Prostate gland (tissue), 2 donors: Measurements from ENCODE around the gene MUC2.

Experiments
- POLR2A ChIP-seq: fragments of 450-650 bp; IDR thresholded peaks from one replicate; pipeline ENCODE4 v1.6.1; 2016; ENCODE audit warnings: antibody characterized with exemption, mild to moderate bottlenecking
- POLR2AphosphoS5 ChIP-seq: sonication (generic); formaldehyde crosslinking; IDR thresholded peaks from one replicate; pipeline ENCODE4 v1.6.1; 2017; ENCODE audit warnings: antibody characterized with exemption
- TF ChIP-seq, protein P1 (sequence below), 4 experiments: fragments of 200-600 bp in 2 of 4; fragments of 450-650 bp in 2 of 4; sonication (generic) in 2 of 4; IDR thresholded peaks; 1 replicate in 3 of 4; 2 replicates in 1 of 4; pipeline ENCODE4 v1.5.1; 2016 to 2019; ENCODE audit warnings: antibody characterized with exemption in 4 of 4, mild to moderate bottlenecking in 2 of 4, moderate library complexity in 2 of 4

DNA sequence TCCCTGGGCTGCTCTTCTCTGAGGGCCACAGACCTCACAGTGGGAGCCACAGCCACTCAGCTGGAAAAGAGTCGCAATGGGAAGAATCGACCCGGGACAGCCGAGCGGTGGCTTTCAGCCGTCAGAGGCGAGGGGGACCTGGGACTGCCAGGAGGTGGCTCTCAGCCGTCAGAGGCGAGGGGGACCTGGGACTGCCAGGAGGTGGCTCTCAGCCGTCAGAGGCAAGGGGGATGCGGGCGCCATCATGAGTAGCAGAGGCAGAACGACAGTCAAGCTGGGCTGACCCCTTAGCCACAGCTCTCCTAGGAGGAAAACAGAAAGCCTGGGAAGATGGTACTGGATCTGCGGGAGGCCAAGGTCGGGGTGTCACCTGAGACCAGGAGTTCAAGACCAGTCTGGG is 14.9 kb upstream of the MUC2 start:
- TF ChIP-seq, protein P1, sequence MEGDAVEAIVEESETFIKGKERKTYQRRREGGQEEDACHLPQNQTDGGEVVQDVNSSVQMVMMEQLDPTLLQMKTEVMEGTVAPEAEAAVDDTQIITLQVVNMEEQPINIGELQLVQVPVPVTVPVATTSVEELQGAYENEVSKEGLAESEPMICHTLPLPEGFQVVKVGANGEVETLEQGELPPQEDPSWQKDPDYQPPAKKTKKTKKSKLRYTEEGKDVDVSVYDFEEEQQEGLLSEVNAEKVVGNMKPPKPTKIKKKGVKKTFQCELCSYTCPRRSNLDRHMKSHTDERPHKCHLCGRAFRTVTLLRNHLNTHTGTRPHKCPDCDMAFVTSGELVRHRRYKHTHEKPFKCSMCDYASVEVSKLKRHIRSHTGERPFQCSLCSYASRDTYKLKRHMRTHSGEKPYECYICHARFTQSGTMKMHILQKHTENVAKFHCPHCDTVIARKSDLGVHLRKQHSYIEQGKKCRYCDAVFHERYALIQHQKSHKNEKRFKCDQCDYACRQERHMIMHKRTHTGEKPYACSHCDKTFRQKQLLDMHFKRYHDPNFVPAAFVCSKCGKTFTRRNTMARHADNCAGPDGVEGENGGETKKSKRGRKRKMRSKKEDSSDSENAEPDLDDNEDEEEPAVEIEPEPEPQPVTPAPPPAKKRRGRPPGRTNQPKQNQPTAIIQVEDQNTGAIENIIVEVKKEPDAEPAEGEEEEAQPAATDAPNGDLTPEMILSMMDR (IDR thresholded peaks at IDR 0.05) = no peak
- TF ChIP-seq POLR2AphosphoS5 (no peak), POLR2A (no peak)
